HepG2 (cell line): Measurements from ENCODE around the gene ART3. TPM values are rescaled to one million over a fixed set of nuclear protein-coding genes. Genes with fewer than 3 reads are reported as not detected.
A peak's percentile ranks its signal among the peaks of the same experiment; 100 is the strongest.

Experiments used
- ATAC-seq: fragments of 200-7000 bp; cut with Tn5 transposase; 3 replicates; pipeline ENCODE4 v1.9.1; 2020; ENCODE audit warnings: mild to moderate bottlenecking, moderate library complexity
- Bru-seq: library from RNA; stranded (reverse); fragments of 400-500 nt; gene quantifications from one replicate; lab custom pipeline; 2021; lab: Mats Ljungman, UMichigan
- BruChase-seq, 2 experiments: library from RNA; stranded (reverse); fragments of 400-500 nt; gene quantifications; one replicate each; lab custom pipeline; 2021; lab: Mats Ljungman, UMichigan
- BruUV-seq: library from RNA; stranded (reverse); fragments of 400-500 nt; replicated peaks from 2 replicates; lab custom pipeline; 2021; lab: Mats Ljungman, UMichigan
- CTCF ChIA-PET: fragments of 300-600 bp; formaldehyde crosslinking; extraction: SDS; loops from one replicate; lab custom pipeline; 2021; ENCODE audit warnings: low total read pairs, inconsistent platforms, low intra/inter-chr PET ratio; lab: Yijun Ruan, JAX
- POLR2A ChIA-PET: fragments of 350-600 bp; sonication (Branson Sonifier 250); formaldehyde crosslinking; loops from one replicate; lab custom pipeline; 2020; ENCODE audit warnings: antibody characterized with exemption, inconsistent platforms; lab: Yijun Ruan, JAX
- DNase-seq: peaks from one replicate; pipeline ENCODE4 v3.0.0-alpha.2; 2015; ENCODE audit warnings: low spot score
- FAIRE-seq: peaks from 3 replicates; lab custom pipeline; 2011; peaks lifted over from hg19 to GRCh38; lab: Jason Lieb, UNC
- H2AFZ ChIP-seq: one replicate; pipeline ENCODE4 v1.6.1; 2011; ENCODE audit warnings: low read length, inconsistent platforms
- H3K27ac ChIP-seq: fragments of 300-600 bp; 3 replicates; pipeline ENCODE4 v1.8.0; 2011; ENCODE audit warnings: mixed run types, mild to moderate bottlenecking, mixed read lengths, low read length, inconsistent platforms; ENCODE audit not compliant: insufficient read depth; ENCODE audit errors: extremely low read length
- H3K27me3 ChIP-seq, 2 experiments: fragments of 200-600 bp in 1 of 2; 2 replicates in 1 of 2; 3 replicates in 1 of 2; pipeline versions ENCODE4 v1.6.0 to v1.8.0; 2011; ENCODE audit warnings: low read length in 2 of 2, mild to moderate bottlenecking in 2 of 2, moderate library complexity in 2 of 2, inconsistent platforms in 1 of 2; ENCODE audit not compliant: insufficient read depth in 2 of 2, control insufficient read depth in 1 of 2
- H3K36me3 ChIP-seq, 2 experiments: fragments of 200-600 bp in 1 of 2; replicated peaks in 1 of 2; 2 replicates in 1 of 2; 3 replicates in 1 of 2; pipeline versions ENCODE4 v1.5.1 to v1.8.0; 2011; ENCODE audit warnings: low read length in 2 of 2, inconsistent platforms in 1 of 2; ENCODE audit not compliant: insufficient read depth in 2 of 2, control insufficient read depth in 1 of 2
- H3K4me1 ChIP-seq: 2 replicates; pipeline ENCODE4 v1.5.1; 2012; ENCODE audit warnings: low read length, inconsistent platforms; ENCODE audit not compliant: insufficient read depth
- H3K4me2 ChIP-seq: 2 replicates; pipeline ENCODE4 v1.6.0; 2011; ENCODE audit warnings: low read depth, low read length, inconsistent platforms
- H3K4me3 ChIP-seq, 3 experiments: fragments of 200-600 bp in 1 of 3; sonication (generic), shearing (Covaris generic) in 1 of 3; replicated peaks in 1 of 3; 2 replicates each; pipeline ENCODE4 v1.5.1; 2011 to 2016; ENCODE audit warnings: low read length in 3 of 3, inconsistent platforms in 2 of 3, low read depth in 2 of 3, mild to moderate bottlenecking in 2 of 3, control low read depth in 1 of 3, mixed read lengths in 1 of 3; ENCODE audit not compliant: insufficient read depth in 1 of 3
- H3K79me2 ChIP-seq: one replicate; pipeline ENCODE4 v1.6.1; 2011; ENCODE audit warnings: low read length, inconsistent platforms; ENCODE audit not compliant: insufficient read depth
- H3K9ac ChIP-seq: 2 replicates; pipeline ENCODE4 v1.6.0; 2011; ENCODE audit warnings: mild to moderate bottlenecking, low read depth, low read length, inconsistent platforms; ENCODE audit not compliant: insufficient read depth
- H3K9me3 ChIP-seq: 2 replicates; pipeline ENCODE4 v1.5.1; 2012; ENCODE audit warnings: mild to moderate bottlenecking, low read length
- H4K20me1 ChIP-seq: 2 replicates; pipeline ENCODE4 v1.6.0; 2011; ENCODE audit warnings: inconsistent platforms, mild to moderate bottlenecking, low read length, moderate library complexity; ENCODE audit not compliant: insufficient read depth
- ELF1 ChIP-seq: sonication (generic); formaldehyde crosslinking; IDR thresholded peaks from 2 replicates; pipeline ENCODE4 v1.4.0; 2020; ENCODE audit warnings: missing genetic modification reagents
- ZFP37 ChIP-seq: sonication (generic); formaldehyde crosslinking; IDR thresholded peaks from 2 replicates; pipeline ENCODE4 v1.4.0; 2020; ENCODE audit warnings: missing genetic modification reagents, borderline replicate concordance
- ZNF205 ChIP-seq: IDR thresholded peaks from 2 replicates; pipeline ENCODE4 v1.6.1; 2018; ENCODE audit warnings: missing biosample characterization, missing genetic modification reagents
- WGBS: methylation state at CpG from one replicate; pipeline ENCODE4 v1.1.6; 2017; ENCODE audit warnings: low lambda C conversion rate; 5-methylcytosine and 5-hydroxymethylcytosine counted together
- in situ Hi-C: cut with HindIII; loops from 2 replicates; pipeline ENCODE4 v1.10.0; 2017; ENCODE audit warnings: low pct_unique_long_range_greater_than_20kb; ENCODE audit not compliant: extremely low pct_ligation_motif_present
- intact Hi-C: fragments of 100-400 bp; cut with micrococcal nuclease; formaldehyde crosslinking; loops from one replicate; pipeline ENCODE4 v1.10.0; 2022; ENCODE audit not compliant: unreplicated experiment
- long read RNA-seq, 2 experiments: library from RNA in 1 of 2; library from polyadenylated mRNA in 1 of 2; stranded (forward) in 1 of 2; unstranded in 1 of 2; transcript quantifications; one replicate each; pipeline ENCODE4 v2.0.0, GENCODE V29; 2019 to 2022
- polyA minus RNA-seq, 3 experiments: library from RNA; depleted of rRNA, polyadenylated mRNA; stranded (reverse); fragments of >200 nt; gene quantifications; 2 replicates each; pipeline ENCODE4 v1.2.3, GENCODE V29; 2011; ENCODE audit warnings: low replicate concordance in 1 of 3
- polyA plus RNA-seq, 8 experiments: library from polyadenylated mRNA; depleted of rRNA in 3 of 8; stranded (reverse) in 7 of 8; unstranded in 1 of 8; fragments of >200 nt; fragmentation: Illumina TruSeq in 4 of 8; extraction: Trizol in 4 of 8; gene quantifications; 2 replicates each; pipeline versions ENCODE4 v1.2.1 to v1.2.3, GENCODE V29; 2011 to 2016; ENCODE audit warnings: low read depth in 4 of 8, missing spikeins in 1 of 8, mixed read lengths in 1 of 8; ENCODE audit not compliant: insufficient read depth in 1 of 8
- total RNA-seq, 5 experiments: library from RNA; depleted of rRNA; stranded (reverse); fragments of >200 nt; fragmentation: Illumina TruSeq; extraction: Trizol; gene quantifications; 2 replicates each; pipeline ENCODE4 v1.2.3, GENCODE V29; 2016; ENCODE audit warnings: low read depth in 1 of 5
- TF ChIP-seq, protein P1 (sequence below): IDR thresholded peaks from 2 replicates; pipeline ENCODE4 v1.6.1; 2012; ENCODE audit warnings: low read length, improper control_type of control experiment

ART3 gene, protein sequence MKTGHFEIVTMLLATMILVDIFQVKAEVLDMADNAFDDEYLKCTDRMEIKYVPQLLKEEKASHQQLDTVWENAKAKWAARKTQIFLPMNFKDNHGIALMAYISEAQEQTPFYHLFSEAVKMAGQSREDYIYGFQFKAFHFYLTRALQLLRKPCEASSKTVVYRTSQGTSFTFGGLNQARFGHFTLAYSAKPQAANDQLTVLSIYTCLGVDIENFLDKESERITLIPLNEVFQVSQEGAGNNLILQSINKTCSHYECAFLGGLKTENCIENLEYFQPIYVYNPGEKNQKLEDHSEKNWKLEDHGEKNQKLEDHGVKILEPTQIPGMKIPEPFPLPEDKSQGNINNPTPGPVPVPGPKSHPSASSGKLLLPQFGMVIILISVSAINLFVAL
- total RNA-seq (2016; rRNA removed; fragmentation: Illumina TruSeq; extraction: Trizol) (not detected in 2 replicates), polyA plus RNA-seq (2011; rRNA removed) (not detected in 2 replicates), polyA minus RNA-seq (2011; rRNA and poly(A)+ RNA removed; ENCODE audit: low replicate concordance) (not detected in 2 replicates), Bru-seq, nascent RNA (percentile 3 among the genes with signal in this experiment), BruChase-seq, experiment 1, labeled RNA remaining after a 6-hour chase (not detected), BruChase-seq, experiment 2, labeled RNA remaining after a 2-hour chase (not detected)
- total RNA-seq (2016; cell fraction: cytosol; rRNA removed; fragmentation: Illumina TruSeq; extraction: Trizol; ENCODE audit: low read depth), result not detected in 2 replicates
- not detected in 2 replicates for total RNA-seq (2016; cell fraction: insoluble cytoplasmic fraction; rRNA removed; fragmentation: Illumina TruSeq; extraction: Trizol)
- not detected in 2 replicates for total RNA-seq (2016; cell fraction: membrane; rRNA removed; fragmentation: Illumina TruSeq; extraction: Trizol)
- not detected in 2 replicates for total RNA-seq (2016; cell fraction: nucleus; rRNA removed; fragmentation: Illumina TruSeq; extraction: Trizol)
- polyA plus RNA-seq (2011; cell fraction: cytosol; rRNA removed), result not detected in 2 replicates
- polyA plus RNA-seq (2011; cell fraction: nucleus; rRNA removed), result not detected in 2 replicates
- polyA plus RNA-seq (2012), result not detected in 2 replicates
- polyA plus RNA-seq (2016; cell fraction: cytosol; fragmentation: Illumina TruSeq; extraction: Trizol; ENCODE audit: low read depth), result not detected in 2 replicates
- not detected in 2 replicates for polyA plus RNA-seq (2016; cell fraction: insoluble cytoplasmic fraction; fragmentation: Illumina TruSeq; extraction: Trizol; ENCODE audit: low read depth)
- polyA plus RNA-seq (2016; cell fraction: membrane; fragmentation: Illumina TruSeq; extraction: Trizol; ENCODE audit: low read depth), result not detected in 2 replicates
- polyA plus RNA-seq (2016; cell fraction: nucleus; fragmentation: Illumina TruSeq; extraction: Trizol; ENCODE audit: insufficient read depth, low read depth), result not detected in 2 replicates
- not detected in 2 replicates for polyA minus RNA-seq (2011; cell fraction: cytosol; rRNA and poly(A)+ RNA removed)
- not detected in 2 replicates for polyA minus RNA-seq (2011; cell fraction: nucleus; rRNA and poly(A)+ RNA removed)
- long read RNA-seq, experiment 1, result 0 reads
- long read RNA-seq, experiment 2, result 0 reads

DNA sequence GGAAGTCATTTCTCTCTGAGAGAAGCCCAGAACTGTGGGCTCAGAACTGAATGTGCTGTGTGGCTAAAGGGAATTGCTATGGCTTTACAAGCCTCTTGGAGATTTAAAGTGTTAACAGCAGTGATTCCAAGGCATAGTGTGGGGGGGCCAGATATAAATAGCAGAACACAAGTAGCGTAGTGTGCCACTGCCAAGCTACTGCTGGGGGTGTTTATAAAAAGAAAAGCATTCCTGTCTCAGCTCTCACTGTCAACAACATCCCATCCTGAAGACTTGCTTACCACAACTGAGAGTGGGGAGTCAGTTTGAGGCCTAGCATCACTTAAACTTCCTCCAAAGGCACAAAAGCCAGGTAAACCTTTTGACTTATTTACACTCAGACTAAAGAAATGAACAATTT lies at the start of gene ART3:
Gene ART3, plus strand, starts transcription at position 242 of the 400 bp plus-strand sequence. CDS start 1,181 bp downstream, outside the sequence.
- H3K4me3 ChIP-seq, result no peak within 1 kb of the TSS
- in situ Hi-C loops (no loop called here), intact Hi-C loops (no loop called here)
- H3K4me2 ChIP-seq, result no peak within 1 kb of the TSS
- 0% methylated on average over 1 of the region's 1 CpG for WGBS
- H4K20me1 ChIP-seq, result no peaks in the 10 kb centered on the region
- 0 out of 5 replicates have a peak, but pooled peaks cover 0 to 6% of the 10 kb centered on the region in 2 experiments for H3K27me3 ChIP-seq
- DNase-seq (no peak), FAIRE-seq (no peak), ATAC-seq (no peak)
- no peaks in the 10 kb centered on the region for H3K9me3 ChIP-seq
- H3K9ac ChIP-seq, result no peak within 1 kb of the TSS
- no peak within 1 kb of the TSS for H2AFZ ChIP-seq
- BruUV-seq, result no TSS peak
- ChIA-PET POLR2A (no interaction called here), CTCF (no interaction called here)
- no peaks in the 10 kb centered on the region for H3K36me3 ChIP-seq
- H3K4me1 ChIP-seq, result no peaks in the 10 kb centered on the region
- TF ChIP-seq ZFP37 (no peak), ZNF205 (CRISPR knock-in tag) (no peak), ELF1 (CRISPR knock-in tag) (no peak)
- TF ChIP-seq, protein P1, sequence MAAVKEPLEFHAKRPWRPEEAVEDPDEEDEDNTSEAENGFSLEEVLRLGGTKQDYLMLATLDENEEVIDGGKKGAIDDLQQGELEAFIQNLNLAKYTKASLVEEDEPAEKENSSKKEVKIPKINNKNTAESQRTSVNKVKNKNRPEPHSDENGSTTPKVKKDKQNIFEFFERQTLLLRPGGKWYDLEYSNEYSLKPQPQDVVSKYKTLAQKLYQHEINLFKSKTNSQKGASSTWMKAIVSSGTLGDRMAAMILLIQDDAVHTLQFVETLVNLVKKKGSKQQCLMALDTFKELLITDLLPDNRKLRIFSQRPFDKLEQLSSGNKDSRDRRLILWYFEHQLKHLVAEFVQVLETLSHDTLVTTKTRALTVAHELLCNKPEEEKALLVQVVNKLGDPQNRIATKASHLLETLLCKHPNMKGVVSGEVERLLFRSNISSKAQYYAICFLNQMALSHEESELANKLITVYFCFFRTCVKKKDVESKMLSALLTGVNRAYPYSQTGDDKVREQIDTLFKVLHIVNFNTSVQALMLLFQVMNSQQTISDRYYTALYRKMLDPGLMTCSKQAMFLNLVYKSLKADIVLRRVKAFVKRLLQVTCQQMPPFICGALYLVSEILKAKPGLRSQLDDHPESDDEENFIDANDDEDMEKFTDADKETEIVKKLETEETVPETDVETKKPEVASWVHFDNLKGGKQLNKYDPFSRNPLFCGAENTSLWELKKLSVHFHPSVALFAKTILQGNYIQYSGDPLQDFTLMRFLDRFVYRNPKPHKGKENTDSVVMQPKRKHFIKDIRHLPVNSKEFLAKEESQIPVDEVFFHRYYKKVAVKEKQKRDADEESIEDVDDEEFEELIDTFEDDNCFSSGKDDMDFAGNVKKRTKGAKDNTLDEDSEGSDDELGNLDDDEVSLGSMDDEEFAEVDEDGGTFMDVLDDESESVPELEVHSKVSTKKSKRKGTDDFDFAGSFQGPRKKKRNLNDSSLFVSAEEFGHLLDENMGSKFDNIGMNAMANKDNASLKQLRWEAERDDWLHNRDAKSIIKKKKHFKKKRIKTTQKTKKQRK, result no peak
- H3K79me2 ChIP-seq, result no peaks in the 10 kb centered on the region
- H3K27ac ChIP-seq, result no peak within 1 kb of the TSS
